ENCODE data around the gene CD209.
"Not testable (repeated sequence)": the region's sequence is repeated elsewhere in the genome, so short reads cannot be mapped to it uniquely, and the experiment has no call there.

The CD209 gene

DNA sequence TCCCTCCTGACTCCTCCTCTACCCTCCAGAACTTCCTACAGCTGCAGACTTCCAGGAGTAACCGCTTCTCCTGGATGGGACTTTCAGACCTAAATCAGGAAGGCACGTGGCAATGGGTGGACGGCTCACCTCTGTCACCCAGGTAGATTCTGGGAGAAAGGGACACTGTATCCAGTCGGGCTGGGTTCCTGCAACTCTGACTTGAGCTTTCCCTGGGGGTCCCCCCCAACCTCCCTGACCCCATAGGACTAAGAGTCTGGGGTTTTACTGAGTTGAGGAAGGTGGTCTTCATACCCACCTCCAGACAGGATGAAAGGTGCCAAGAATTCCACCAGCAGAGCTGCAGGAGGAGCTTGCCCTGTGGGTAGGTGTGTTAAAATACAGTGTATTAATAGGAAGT lies 20.2 kb upstream of the CD209 start:
- DNase-seq, result no peak

DNA sequence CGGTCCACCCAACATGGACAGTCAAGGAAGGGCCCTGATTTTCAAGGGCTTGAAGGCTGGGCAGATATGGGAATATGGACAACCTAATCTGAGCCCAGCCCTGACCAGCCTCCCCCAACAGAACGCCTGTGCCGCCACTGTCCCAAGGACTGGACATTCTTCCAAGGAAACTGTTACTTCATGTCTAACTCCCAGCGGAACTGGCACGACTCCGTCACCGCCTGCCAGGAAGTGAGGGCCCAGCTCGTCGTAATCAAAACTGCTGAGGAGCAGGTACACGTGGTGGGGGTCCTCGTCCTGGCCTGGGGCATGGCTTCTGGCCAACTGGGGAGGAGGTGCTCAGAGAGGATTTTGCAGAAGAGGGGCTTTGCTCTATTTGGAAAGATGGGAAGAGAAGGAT lies 19.2 kb upstream of the CD209 start:
- no peak for DNase-seq

DNA sequence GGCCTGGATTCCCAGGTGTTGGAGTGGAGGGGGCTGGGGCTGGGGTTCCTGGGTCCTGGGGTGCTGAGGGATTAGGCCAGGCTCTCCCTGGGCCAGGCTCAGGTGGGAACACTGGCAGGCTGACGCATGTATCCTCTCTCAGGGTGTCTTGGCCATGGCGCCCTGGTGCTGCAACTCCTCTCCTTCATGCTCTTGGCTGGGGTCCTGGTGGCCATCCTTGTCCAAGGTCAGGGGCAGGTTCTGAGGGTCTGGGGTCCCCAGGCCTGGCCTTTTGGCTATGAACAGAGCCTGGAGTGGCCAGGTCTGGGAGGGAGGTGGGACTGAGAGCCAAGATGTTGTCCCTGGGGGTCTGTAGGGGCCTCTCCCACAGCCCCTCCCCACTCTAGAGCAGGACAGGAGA lies 17.7 kb upstream of the CD209 start:
- not testable (repeated sequence) for DNase-seq

DNA sequence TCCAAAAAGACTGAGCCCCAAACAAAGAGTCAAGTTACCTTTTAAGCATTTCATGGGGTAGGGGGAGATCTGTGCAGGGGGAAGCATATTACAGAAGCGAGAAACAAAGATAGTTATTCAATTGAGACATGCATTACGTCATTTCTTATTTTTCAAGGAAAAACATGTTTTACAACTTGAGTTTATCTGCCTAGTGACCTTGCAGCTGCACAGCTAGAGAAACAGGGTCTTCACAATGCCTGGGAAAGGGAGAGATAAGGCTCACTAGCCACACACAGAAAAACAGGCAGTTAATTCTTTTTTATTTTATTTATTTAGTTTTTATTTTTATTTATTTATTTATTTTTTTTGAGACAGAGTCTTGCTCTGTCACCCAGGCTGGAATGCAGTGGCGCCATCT lies 16.8 kb upstream of the CD209 start:
- not testable (repeated sequence) for DNase-seq

DNA sequence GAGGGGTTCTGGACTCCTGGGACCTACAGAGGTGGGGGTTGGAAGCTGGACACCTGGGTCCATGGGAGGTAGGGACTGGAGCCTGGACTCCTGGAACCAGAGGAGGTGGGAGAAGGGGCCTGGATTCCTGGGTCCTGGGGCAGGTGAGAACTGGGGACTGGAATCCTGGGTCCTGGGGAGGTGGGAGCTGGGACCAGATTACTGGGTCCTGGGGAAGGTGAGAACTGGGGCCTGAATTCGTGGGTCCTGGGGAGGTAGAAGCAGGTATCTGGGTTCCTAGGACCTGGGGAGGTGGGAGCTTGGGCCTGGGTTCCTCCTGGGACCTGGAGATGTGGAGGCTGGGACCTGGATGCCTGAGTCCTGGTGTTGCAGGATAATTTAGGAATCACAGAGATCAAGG lies 16.4 kb upstream of the CD209 start:
- no peak for DNase-seq

DNA sequence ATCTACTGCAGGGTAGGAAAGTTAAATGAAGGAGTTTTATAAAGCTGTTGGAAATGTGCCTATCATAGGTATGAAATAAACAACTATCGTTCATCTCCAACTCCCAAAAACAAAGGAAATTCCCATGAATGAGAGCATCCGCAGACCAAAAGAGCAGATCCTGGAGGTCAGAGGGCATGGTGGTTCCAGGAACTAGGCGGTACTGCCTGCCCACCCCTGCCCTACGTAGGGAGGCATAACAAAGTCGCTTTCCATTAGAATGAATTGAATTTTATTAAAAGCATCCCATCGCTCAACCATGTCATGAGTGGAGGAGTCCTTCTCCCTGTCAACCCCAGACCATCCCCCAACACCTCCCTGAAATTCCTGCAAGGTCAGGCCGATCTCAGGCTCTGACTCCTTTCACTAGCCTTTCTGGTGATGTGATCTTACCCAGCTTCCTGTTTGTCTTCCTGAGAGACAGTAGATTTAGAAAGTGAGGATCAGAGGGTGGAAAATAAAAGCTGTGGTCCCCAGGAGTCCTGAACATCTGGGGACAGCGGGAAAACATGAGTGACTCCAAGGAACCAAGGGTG lies 15.5 kb upstream of the CD209 start, which contains the start of gene CLEC4M:
TSS of gene CLEC4M (plus strand) at position 525 of the 575 bp plus-strand sequence. CDS start at position 549, 24 bp downstream.
- no peak for DNase-seq

DNA sequence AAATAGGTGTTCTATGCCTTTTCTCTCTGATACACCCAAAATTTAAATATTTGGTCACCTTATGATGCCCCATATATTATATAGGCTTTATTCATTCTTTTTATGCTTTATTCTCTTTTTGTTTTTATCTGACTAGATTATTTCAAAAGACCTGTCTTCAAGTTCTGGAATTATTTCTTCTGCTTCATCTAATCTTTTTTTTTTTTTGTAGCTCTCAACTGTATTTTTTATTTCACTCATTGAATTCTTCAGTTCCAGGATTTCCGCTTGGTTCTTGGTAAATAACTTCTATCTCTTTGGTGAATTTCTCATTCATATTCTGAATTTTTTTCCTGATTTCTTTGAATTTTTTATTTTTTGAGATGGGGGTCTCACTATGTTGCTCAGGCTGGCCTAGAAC lies 11.8 kb upstream of the CD209 start:
- no peak for DNase-seq

DNA sequence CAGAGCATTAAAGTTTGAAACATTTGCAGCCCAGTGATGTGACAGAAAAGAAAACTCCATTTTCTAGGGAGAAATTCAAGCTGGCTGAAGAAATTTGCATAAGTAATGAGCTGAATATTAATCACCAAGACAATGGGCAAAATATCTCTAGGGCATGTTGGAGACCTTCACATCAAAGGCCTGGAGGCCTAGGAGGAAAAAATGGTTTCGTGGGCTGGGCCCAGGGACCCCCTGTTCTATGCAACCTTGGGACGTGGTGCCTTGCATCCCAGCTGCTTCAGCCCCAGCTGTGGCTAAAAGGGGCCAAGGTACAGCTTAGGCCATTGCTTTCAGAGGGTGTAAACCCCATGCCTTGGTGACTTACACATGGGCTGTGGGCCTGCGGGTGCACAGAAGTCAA lies 10.0 kb upstream of the CD209 start:
- DNase-seq, result no peak

DNA sequence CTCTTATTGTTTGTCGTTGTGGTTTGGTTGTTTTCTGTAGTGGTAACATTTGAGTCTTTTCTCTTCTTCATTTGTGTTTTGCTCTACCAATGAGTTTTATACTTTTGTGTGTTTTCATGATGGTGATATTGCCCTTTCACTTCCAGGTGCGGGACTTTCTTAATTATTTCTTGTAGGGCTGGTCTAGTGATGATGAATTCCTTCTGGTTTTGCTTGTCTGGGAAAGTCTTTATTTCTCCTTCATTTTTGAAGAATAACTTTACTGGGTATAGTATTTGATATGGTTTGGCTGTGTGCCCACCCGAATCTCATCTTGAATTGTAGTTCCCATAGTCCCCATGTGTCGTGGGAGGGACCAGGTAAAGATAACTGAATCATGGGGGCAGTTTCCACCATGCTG lies 8.9 kb upstream of the CD209 start:
- DNase-seq, result no peak

DNA sequence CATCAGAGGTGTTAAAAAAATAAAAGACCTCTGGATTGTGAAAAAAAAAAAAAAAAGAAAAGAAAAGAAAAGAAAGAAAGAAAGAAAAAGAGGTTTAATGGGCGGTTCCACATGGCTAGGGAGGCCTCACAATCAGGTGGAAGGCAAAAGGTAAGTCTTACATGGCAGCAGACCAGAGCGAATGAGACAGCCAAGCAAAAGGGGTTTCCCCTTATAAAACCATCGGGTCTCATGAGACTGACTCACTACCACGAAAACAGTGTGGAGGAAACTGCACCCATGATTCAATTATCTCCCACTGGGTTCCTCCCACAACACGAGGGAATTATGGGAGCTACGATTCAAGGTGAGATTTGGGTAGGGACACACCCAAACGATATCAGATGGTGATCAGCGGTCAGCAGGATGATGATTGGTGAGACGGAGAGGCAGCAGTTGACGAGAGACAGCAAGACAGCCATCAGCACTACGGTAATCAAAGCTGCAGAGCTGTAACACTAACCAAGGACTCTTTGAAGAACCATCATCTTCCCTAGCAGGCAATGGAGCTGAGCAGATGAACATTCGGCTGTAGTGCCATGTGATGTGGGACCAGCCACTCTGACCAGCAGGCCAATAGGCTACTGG lies 3.9 kb upstream of the CD209 start:
- no peak for DNase-seq

DNA sequence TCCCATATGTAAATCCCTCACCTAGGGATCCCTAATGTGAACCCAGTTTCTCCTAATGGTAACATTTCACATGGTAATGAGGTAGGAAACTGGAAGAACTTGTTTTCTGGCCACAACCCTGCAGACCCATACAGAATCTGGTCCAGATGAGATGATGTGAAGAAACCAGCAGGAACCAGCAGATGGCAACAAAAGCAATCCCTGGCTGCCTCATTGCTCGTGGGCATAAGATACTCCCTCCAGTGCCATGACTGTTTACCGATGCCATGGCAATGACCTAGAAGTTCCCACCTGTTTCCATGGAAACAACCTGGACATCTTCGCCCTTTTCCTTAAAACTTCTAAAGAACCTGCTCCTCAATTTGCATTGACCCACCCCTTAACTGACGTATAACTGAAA lies 1.4 kb upstream of the CD209 start:
- no peak for DNase-seq

DNA sequence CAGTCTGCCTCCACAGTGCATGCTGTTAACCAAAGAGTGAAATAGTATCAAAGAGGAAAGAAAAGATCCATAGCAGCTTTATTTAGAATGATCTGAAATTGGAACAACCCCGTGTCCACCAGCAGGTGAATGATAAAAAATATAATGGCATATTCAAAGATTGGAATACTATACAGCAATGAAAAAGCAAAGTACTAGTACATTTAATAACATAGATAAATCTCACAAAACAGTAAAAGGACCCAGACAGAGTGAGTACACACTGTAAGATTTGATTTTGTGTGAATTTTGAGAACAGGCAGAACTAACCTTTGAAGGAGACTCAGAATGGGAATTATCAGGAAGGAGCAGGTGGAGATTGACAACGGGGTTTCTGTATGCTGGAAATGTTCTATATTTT lies 837 bp upstream of the CD209 start:
- DNase-seq, result no peak

DNA sequence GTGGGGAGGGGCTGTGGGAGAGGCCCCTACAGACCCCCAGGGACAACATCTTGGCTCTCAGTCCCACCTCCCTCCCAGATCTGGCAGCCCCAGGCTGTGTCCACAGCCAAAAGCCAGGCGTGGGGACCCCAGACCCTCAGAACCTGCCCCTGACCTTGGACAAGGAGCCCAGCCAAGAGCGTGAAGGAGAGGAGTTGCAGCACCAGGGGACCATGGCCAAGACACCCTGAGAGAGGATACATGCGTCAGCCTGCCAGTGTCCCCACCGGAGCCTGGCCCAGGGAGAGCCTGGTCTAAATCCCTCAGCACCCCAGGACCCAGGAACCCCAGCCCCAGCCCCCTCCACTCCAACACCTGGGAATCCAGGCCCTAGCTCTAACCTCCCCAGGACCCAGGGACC lies 1.0 kb downstream of the CD209 start:
- DNase-seq, result not testable (repeated sequence)

DNA sequence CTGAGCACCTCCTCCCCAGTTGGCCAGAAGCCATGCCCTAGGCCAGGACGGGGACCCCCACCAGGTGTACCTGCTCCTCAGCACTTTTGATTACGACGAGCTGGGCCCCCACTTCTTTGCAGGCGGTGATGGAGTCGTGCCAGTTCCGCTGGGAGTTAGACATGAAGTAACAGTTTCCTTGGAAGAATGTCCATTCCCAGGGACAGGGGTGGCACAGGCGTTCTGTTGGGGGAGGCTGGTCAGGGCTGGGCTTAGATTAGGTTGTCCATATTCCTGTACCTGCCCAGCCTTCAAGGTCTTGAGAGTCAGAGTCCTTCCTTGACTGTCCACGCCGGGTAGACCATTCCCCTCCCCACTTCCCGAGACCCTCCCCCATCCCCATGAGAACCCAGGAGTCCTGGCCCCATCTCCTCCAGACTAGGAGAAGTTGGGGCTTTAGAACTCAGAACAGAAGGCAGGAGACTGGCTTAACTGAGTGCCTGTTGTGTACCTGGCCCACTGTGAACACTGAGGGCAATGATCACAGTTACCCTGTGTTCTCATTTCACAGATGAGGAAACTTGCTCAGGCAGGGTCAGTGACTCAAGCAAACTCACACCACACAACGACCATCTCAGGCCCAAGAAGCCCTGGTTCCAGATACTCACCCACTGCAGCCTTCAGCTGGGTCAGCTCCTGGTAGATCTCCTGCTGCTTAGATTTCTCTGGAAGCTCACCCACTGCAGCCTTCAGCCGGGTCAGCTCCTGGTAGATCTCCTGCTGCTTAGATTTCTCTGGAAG lies 2.3 kb downstream of the CD209 start:
- DNase-seq, result no peak

DNA sequence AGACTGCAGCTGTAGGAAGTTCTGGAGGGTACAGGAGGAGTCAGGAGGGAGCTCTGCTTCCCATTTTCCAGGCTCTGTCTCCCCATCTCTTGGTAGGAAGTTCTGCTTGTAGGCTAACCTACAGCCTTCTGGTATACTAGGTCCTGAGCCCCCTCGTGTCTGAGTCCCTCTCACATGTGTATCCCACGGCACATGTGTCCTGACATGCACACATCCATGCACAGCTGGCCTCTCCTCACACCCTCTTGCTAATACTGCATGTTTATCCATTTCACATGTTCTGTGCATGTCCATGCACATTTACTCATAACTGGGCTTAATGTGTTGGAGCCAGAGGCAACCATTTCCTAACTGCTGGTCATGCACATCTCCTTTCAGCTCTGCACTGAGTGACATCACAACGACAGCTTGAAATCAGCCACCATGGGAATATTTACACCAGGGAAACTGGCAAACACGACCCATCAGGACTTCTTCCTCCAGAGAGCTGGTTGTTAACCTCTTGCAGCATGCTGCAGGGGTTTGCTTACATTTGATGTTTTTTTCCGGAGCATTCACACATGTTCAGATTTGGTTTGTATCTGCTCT lies 3.0 kb downstream of the CD209 start:
- no peak for DNase-seq

DNA sequence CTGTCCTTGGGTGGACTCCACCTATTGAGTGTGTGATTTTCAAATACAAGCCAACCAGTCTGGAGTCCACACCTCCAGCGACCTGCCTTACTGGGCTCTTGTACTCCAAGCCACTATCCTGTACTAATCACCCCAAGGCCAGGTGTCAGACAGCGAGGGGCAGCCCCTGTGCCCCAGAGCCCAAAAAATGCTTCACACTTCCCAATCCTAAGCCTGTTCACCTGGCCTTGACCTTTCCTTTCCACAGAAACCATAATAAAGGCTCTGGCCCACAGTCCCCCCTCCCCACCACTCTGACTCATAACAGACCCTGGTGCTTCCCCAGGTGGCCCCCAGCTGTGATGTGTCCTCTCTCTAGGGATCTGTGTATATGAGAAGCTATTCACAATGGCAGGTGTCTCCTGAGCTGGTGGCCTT lies 3.9 kb downstream of the CD209 start:
- DNase-seq, result no peak

DNA sequence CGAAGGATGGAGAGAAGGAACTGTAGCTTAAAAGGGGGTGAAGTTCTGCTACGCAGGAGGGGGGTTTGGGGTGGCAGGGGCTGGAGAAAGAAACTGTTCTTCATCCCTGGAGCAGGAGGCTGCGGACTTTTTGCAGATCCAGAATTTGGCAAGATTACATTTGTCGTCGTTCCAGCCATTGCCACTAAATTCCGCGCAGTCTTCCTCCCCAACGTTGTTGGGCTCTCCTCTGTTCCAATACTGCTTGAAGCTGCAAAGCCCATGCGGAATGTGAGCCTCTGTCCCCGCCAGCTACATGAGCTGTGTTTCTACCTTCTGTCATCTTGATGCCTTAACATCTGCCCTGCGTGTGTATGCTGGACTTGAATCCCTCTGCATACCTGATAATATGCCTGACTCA lies 4.3 kb downstream of the CD209 start:
- no peak for DNase-seq

DNA sequence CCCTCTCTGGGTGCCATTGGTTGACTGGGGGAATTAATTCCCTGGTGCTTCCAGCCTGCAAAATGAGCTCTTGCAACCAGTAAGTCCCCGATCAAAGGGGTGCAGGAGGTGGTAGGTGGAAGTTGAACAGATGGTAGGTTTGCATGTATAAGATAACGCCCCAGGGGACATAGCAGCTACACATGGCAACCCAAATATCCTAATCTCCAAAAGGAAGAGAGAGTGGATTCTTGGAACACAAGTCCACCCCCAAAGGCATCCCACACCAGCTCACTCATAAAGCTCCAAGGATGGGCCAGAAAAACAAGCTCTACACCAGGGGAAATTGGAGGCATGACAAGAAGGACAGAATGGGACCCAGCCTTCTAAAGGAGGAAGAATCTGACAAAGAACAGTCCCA lies 4.8 kb downstream of the CD209 start:
- no peak for DNase-seq

DNA sequence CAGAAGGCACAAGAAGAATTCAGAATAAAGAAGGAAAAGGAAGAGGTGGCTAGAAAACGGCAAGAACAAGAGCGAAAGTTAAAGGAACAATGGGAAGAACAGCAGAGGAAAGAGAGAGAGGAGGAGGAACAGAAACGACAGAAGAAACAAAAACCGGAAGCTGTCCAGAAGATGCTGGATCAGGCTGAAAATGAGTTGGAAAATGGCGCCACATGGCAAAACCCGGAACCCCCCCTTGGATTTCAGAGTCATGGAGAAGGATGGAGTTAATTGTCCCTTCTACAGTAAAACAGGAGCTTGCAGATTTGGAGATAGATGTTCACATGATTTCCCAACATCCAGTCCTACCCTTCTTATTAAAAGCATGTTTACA lies 6.7 kb downstream of the CD209 start:
- DNase-seq, result no peak

DNA sequence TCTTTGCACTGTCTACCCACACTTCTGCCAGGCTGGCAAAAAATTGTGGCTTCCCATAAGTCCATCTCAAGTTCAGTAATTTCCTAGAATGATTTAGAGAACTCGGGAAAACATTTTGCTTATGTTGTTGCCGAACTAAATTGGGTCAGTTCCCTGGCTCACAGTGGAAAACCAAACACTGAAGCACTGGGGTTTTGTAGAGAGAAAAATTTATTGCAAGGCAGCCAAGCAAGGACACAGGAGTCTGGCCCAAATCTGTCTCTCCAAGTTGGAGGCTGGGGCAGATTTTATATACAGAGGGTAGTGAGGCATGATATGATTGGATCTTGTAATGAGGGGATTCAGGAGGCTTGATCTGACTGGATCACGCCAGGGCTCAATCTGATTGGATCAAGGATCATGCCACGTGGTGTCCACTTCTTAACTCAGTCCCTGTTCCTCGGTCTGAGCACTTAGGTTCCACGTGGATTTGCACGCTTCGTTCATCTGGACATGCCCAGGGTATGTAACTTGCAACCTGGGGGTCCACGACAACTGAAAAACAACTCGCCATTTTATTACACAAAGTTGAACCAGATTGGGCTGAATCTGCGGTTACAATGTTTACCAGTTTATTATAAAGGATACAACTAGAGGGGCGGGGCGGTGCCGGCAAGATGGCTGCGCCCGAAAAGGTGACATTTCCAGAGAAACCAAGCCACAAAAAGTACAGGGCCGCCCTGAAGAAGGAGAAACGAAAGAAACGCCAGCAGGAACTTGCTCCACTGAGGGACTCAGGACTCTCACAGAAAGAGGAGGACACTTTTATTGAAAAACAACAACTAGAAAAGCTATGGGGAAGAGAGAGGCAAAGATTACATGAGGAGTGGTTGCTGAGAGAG lies 7.3 kb downstream of the CD209 start:
- DNase-seq, result no peak

DNA sequence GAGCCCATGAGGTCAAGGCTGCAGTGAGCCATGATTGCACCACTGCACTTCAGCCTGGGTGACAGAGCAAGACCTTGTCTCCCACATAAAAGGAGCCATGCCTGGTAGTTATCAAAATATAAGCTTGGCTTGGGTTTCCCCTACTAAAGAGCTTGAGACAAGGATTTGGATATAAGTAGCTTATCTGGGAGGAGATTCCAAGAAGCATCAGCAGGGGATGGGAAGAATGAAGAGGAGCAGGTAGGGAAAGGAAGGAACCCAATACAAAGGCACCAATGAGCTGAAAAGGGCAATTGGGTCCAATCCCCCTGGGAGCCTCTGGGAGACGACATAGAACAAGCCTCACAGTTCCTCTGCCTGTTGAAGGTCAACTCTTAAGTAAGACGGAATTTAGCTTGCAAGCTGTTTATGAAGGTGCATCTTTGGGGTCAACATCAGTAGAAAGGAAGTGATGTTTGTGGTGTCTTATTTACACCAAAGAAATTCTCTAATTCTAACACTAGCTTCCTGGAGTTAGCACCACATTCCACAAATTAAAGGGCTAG lies 8.1 kb downstream of the CD209 start:
- no peak for DNase-seq

DNA sequence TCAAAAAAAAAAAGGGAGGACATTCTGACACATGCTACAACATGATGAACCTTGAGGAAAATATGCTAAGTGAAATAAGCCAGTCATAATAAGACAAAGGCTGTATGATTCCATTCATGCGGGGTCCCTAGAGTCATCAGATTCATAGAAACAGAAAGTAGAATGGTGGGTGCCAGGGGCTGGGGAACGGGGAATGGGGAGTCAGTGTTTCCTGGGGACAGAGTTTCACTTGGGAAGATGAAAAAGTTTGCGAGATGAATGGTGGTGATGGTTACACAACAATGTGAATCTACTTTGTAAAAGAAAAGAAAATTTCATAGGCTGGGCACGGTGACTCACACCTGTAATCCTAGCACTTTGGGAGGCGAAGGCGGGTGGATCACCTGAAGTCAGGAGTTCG lies 9.3 kb downstream of the CD209 start:
- no peak for DNase-seq

Measured in fibroblast of skin of back (primary cell).